Ascending aorta (tissue), 2 donors: ENCODE data around the gene AADACL3. TPM values are rescaled to one million over a fixed set of nuclear protein-coding genes. Genes with fewer than 3 reads are reported as not detected.

ENCODE experiments used
- DNase-seq, 2 donors: peaks; one replicate each; pipeline ENCODE4 v3.0.0-alpha.2; 2019; ENCODE audit warnings: low spot score in 2 of 2
- H3K27ac ChIP-seq, 2 donors: fragments of 200-600 bp; sonication (generic); one replicate each; pipeline ENCODE4 v1.5.1; 2016 to 2017; ENCODE audit warnings: mild to moderate bottlenecking in 1 of 2
- H3K27me3 ChIP-seq: fragments of 200-600 bp; sonication (generic); one replicate; pipeline ENCODE4 v1.5.1; 2017
- H3K36me3 ChIP-seq, 2 donors: fragments of 200-600 bp; sonication (generic); one replicate each; pipeline ENCODE4 v1.5.1; 2016
- H3K4me1 ChIP-seq, 2 donors: fragments of 200-600 bp; sonication (generic); one replicate each; pipeline ENCODE4 v1.5.1; 2016 to 2017; ENCODE audit warnings: mild to moderate bottlenecking in 1 of 2
- H3K4me3 ChIP-seq, 2 donors: fragments of 200-600 bp; sonication (generic); one replicate each; pipeline ENCODE4 v1.5.1; 2016 to 2017; ENCODE audit warnings: mild to moderate bottlenecking in 1 of 2
- H3K9me3 ChIP-seq, 2 donors: fragments of 200-600 bp; sonication (generic); one replicate each; pipeline ENCODE4 v1.5.1; 2016
- intact Hi-C: fragments of 100-400 bp; cut with DNase I; formaldehyde crosslinking; loops from one replicate; pipeline ENCODE4 v1.15.1; 2023
- total RNA-seq: library from RNA; depleted of rRNA; stranded (reverse); fragments of >200 nt; gene quantifications from one replicate; pipeline ENCODE4 v1.1.0, GENCODE V29; 2016
- TF ChIP-seq, protein P1 (sequence below), 3 experiments: fragments of 200-600 bp in 2 of 3; fragments of 450-650 bp in 1 of 3; sonication (generic) in 2 of 3; IDR thresholded peaks; one replicate each; pipeline ENCODE4 v1.5.1; 2016 to 2019; ENCODE audit warnings: antibody characterized with exemption in 3 of 3, mild to moderate bottlenecking in 1 of 3, moderate library complexity in 1 of 3

AADACL3 gene
- total RNA-seq, 1 donor from 2014 or later = not detected

DNA sequence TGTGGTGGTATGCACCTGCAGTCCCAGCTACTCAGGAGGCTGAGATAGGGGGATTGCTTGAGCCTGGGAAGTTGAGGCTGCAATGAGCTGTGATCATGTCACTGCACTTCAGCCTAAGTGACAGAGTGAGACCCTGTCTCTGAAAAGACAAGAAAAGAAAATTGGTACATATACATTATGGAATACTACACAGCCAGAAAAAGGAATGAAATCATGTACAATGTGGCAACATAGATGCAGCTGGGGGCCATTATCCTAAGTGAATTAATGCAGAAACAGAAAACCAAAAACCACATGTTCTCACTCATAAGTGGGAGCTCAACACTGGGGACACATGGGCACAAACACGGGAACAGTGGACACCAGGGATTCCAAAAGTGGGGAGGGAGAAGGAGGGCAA lies 23.0 kb downstream of the AADACL3 start:
- Histone ChIP-seq H3K36me3 (no peaks in the 10 kb centered on the region), H3K9me3 (peaks cover 0 to 9% of the 10 kb centered on the region in 2 donors), H3K4me3 (no peak overlapping the region), H3K27me3 (no peaks in the 10 kb centered on the region), H3K27ac (no peak overlapping the region), H3K4me1 (no peaks in the 10 kb centered on the region)
- TF ChIP-seq, protein P1, sequence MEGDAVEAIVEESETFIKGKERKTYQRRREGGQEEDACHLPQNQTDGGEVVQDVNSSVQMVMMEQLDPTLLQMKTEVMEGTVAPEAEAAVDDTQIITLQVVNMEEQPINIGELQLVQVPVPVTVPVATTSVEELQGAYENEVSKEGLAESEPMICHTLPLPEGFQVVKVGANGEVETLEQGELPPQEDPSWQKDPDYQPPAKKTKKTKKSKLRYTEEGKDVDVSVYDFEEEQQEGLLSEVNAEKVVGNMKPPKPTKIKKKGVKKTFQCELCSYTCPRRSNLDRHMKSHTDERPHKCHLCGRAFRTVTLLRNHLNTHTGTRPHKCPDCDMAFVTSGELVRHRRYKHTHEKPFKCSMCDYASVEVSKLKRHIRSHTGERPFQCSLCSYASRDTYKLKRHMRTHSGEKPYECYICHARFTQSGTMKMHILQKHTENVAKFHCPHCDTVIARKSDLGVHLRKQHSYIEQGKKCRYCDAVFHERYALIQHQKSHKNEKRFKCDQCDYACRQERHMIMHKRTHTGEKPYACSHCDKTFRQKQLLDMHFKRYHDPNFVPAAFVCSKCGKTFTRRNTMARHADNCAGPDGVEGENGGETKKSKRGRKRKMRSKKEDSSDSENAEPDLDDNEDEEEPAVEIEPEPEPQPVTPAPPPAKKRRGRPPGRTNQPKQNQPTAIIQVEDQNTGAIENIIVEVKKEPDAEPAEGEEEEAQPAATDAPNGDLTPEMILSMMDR (IDR thresholded peaks at IDR 0.05) = no peak
- intact Hi-C loops = no loop called here
- no peak for DNase-seq

DNA sequence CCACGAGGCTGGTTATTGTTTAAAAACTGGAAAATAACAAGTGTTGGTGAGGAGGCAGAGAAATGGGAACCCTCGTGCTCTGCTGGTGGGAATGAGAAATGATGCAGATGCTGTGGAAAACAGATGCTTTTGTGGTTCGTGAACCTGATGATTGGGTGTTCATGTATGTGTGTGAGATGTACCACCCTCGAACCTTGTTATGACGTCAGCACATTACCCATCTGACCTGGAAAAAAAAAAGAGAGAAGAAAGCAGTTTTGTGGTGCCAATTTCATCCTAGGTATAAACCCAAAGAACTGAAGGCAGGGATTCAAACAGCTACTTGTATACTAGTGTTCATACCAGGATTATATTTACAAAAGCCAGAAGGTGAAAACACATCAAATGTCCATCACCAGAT lies 23.7 kb downstream of the AADACL3 start:
- Histone ChIP-seq H3K4me1 (no peaks in the 10 kb centered on the region), H3K27me3 (no peaks in the 10 kb centered on the region), H3K9me3 (peaks cover 0 to 9% of the 10 kb centered on the region in 2 donors), H3K36me3 (no peaks in the 10 kb centered on the region), H3K4me3 (no peak overlapping the region), H3K27ac (no peak overlapping the region)
- no peak for DNase-seq
- intact Hi-C loops = no loop called here
- TF ChIP-seq, protein P1 (IDR thresholded peaks at IDR 0.05) = no peak

DNA sequence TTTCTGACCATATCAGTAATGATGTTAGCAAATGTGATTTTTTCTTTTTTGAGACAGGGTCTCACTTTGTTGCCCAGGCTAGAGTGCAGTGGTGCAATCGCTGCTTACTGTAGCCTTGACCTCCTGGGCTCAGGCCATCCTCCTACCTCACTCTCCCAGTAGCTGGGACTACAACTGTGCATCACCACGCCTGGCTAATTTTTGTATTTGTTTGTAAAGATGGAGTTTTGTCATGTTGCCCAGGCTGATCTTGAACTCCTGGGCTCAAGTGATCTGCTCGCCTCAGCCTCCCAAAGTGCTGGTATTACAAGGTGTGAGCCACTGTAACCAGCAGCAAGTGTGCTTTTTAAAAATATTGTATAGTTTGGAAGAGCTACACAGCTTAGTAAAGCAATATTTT lies 26.0 kb downstream of the AADACL3 start:
- intact Hi-C loops = no loop called here

DNA sequence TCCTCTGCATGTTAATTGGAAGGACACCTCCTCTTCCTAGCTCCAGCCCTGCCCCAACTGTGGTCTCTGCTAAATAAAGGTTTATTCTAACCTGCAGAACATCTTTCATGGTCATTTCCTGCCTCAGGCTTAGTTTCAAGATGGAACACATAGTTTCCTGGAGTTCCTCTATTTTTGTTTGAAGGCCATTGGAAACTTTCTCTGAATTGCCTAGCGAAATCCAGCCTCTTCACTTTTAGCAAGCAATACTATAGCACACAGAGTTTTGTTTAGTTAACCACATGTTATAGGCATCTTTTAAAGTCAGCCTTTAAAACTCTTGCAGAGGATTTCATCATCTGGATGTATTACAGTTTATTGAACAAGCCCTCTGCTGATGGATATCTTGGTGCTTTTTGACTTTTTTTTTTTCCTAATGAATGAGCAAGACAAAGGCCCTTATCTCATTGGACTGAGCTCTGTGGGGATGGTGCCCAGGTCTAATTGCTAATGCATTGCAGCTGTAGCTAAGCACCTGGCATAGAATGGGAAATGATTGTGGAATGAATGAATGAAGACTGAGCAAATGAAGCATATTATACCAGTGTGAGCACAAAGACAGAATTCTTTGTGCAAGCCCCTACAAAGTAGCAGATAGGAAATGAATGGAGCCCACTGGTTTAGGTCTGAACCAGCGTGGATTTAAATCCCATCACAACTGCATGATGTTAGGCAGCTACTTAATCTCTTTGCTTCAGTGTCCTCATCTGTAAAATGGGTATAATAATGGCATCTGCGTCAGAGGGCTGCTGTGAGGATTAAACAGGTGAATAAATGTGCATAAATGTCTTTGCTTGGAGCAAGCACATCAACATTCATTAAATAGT lies 29.4 kb downstream of the AADACL3 start:
- intact Hi-C loops = no loop called here

More for the DNA sequence above, 26.0 kb downstream of the AADACL3 start:
- no peaks in the 10 kb centered on the region for H3K36me3 ChIP-seq
- H3K4me3 ChIP-seq = no peak overlapping the region
- H3K4me1 ChIP-seq = no peaks in the 10 kb centered on the region
- H3K27me3 ChIP-seq = no peaks in the 10 kb centered on the region
- H3K27ac ChIP-seq = no peak overlapping the region
- TF ChIP-seq, protein P1 (IDR thresholded peaks at IDR 0.05) = no peak
- no peak for DNase-seq
- H3K9me3 ChIP-seq = peaks cover 0 to 6% of the 10 kb centered on the region in 2 donors

DNA sequence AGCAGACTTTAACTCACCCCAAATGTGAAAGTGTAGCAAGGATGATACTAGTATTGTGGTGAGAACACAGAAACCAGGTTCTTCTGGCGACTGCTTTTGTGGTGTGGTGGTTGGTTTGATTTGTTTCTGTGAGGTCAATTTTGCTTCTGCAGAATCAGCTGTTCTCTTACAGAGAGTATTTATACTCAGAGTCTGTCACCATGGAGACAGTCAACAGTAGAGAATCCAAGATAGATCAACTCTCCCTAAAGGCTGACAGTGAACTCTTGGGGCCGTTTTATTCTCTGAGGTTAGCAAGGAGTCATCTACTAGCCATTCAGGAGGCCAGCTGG lies 30.0 kb downstream of the AADACL3 start, which contains the start of gene CFAP107:
TSS of gene CFAP107 (plus strand) at position 209 of the 332 bp plus-strand sequence. CDS start 231 bp downstream, outside the sequence.
- Histone ChIP-seq H3K27me3 (no peaks in the 10 kb centered on the region), H3K36me3 (no peaks in the 10 kb centered on the region), H3K4me1 (no peaks in the 10 kb centered on the region), H3K9me3 (peaks cover 0 to 18% of the 10 kb centered on the region in 2 donors), H3K27ac (no peak within 1 kb of the TSS), H3K4me3 (no peak within 1 kb of the TSS)
- intact Hi-C loops = no loop called here
- TF ChIP-seq, protein P1 (IDR thresholded peaks at IDR 0.05) = no peak
- DNase-seq = no peak

More for the DNA sequence above, 29.4 kb downstream of the AADACL3 start:
- Histone ChIP-seq H3K4me3 (no peak overlapping the region), H3K9me3 (peaks cover 0 to 18% of the 10 kb centered on the region in 2 donors), H3K36me3 (no peaks in the 10 kb centered on the region), H3K27ac (no peak overlapping the region), H3K4me1 (no peaks in the 10 kb centered on the region), H3K27me3 (no peaks in the 10 kb centered on the region)
- no peak for DNase-seq
- TF ChIP-seq, protein P1 (IDR thresholded peaks at IDR 0.05) = no peak
